Adrenal gland (tissue), 12 donors: ENCODE measurements around the gene C17orf67. TPM values are rescaled to one million over a fixed set of nuclear protein-coding genes. Genes with fewer than 3 reads are reported as not detected.

Experiments
- DNase-seq, 7 donors: peaks; one replicate each; pipeline ENCODE4 v3.0.0-alpha.2; 2019 to 2020
- H3K27ac ChIP-seq, 5 donors: fragments of 200-600 bp; sonication (generic) in 4 of 5; 1 replicate in 3 of 5; 2 replicates in 2 of 5; pipeline versions ENCODE4 v1.5.1 to v1.8.0; 2016 to 2020; ENCODE audit warnings: mild to moderate bottlenecking in 1 of 5
- H3K27me3 ChIP-seq: fragments of 200-600 bp; 2 replicates; pipeline ENCODE4 v1.8.0; 2021
- H3K36me3 ChIP-seq, 2 donors: fragments of 200-600 bp; replicated peaks in 1 of 2; 1 replicate in 1 of 2; 2 replicates in 1 of 2; pipeline versions ENCODE4 v1.5.1 to v1.8.0; 2018 to 2022
- H3K4me1 ChIP-seq, 2 donors: fragments of 200-600 bp; replicated peaks in 1 of 2; 1 replicate in 1 of 2; 2 replicates in 1 of 2; pipeline versions ENCODE4 v1.5.1 to v1.8.0; 2018 to 2021
- H3K4me3 ChIP-seq, 4 donors: fragments of 200-600 bp; sonication (generic) in 3 of 4; one replicate each; pipeline ENCODE4 v1.5.1; 2016 to 2018
- H3K9me3 ChIP-seq, 3 donors: fragments of 200-600 bp; sonication (generic) in 1 of 3; replicated peaks in 1 of 3; 1 replicate in 2 of 3; 2 replicates in 1 of 3; pipeline versions ENCODE4 v1.5.1 to v1.8.0; 2016 to 2021
- CTCF ChIP-seq, 6 experiments: fragments of 450-650 bp in 4 of 6; fragments of 200-600 bp in 2 of 6; sonication (generic) in 1 of 6; IDR thresholded peaks; 1 replicate in 5 of 6; 2 replicates in 1 of 6; pipeline versions ENCODE4 v1.5.1 to v1.8.0; 2016 to 2021; ENCODE audit warnings: antibody characterized with exemption in 6 of 6, mild to moderate bottlenecking in 2 of 6, moderate library complexity in 1 of 6
- POLR2A ChIP-seq, 2 donors: fragments of 450-650 bp; IDR thresholded peaks; one replicate each; pipeline ENCODE4 v1.6.1; 2017; ENCODE audit warnings: antibody characterized with exemption in 2 of 2, mild to moderate bottlenecking in 2 of 2, moderate library complexity in 1 of 2
- WGBS, 4 donors: extraction: QIAGEN DNeasy Blood & Tissue Kit in 2 of 4; methylation state at CpG; one replicate each; pipeline versions ENCODE4 v1.1.5 to v1.1.7; 2013 to 2017; 5-methylcytosine and 5-hydroxymethylcytosine counted together
- intact Hi-C, 2 donors: fragments of 100-400 bp; cut with DNase I; formaldehyde crosslinking; loops; one replicate each; pipeline versions ENCODE4 v1.14.1 to v1.15.0; 2022 to 2023
- polyA plus RNA-seq, 3 donors: library from polyadenylated mRNA; stranded (reverse); fragments of 200-250 nt in 2 of 3; fragments of 350-450 nt in 1 of 3; fragmentation: Illumina TruSeq in 1 of 3; extraction: RNeasy Lipid Tissue Mini Kit (QIAGEN cat#74804) in 1 of 3; gene quantifications; one replicate each; pipeline ENCODE4 v1.2.3, GENCODE V29; 2013 to 2014
- total RNA-seq, 9 donors: library from RNA; depleted of rRNA in 4 of 9; stranded (reverse); fragments of >200 nt in 4 of 9; fragments of 120-200 nt in 1 of 9; fragmentation: NEBNext Ultra II Directional in 1 of 9; extraction: Animal tissue kit (Norgen Biotek cat#: 25700) in 1 of 9; gene quantifications; one replicate each; pipeline versions ENCODE4 v1.1.0 to v1.2.4, GENCODE V29; 2013 to 2023
- donor health status: healthy with polysubstance abuse.
- donor health status: Bipolar disorder and iron deficiency.
- donor health status: DM: yes; HTN: yes; CAD: no.
- donor health status: DM: no; HTN: no; CAD: no.
- donor health status: DM: no; HTN: no; CAD: no.
- donor health status: DM: yes; HTN: yes; CAD: no.

The C17orf67 gene
- total and polyA plus RNA-seq, 12 donors: 0.29 to 3.3 (median 0.57) TPM; not detected in 2

GRCh38 chr17:56851008-56851407, 17.3 kb upstream of the C17orf67 start:
- TF ChIP-seq POLR2A (IDR thresholded peaks at IDR 0.05) (no peak), CTCF (IDR thresholded peaks at IDR 0.05) (no peak)
- H3K36me3 ChIP-seq: no peaks in the 10 kb centered on the region

DNA sequence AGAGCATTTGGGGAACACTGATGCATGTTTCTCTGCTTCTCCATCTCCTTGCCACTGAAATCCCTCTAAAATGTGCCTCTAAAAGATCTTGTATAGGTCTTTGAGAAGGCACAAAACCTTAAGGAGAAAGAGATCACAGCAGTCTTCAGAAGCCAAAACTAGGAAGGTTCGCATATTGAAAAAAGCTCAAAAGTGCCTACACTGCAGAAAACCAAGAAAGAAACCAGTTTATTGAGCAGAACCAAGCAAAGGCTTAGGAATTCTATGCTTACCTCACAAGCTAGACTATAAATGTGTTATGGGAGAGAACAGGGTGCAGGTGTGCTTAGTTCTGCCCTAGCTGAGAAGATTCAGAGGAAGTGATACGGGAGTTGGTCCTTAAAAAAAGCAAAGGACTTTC, 16.9 kb upstream of the C17orf67 start:
- TF ChIP-seq CTCF (IDR thresholded peaks at IDR 0.05): no peak
- TF ChIP-seq POLR2A (IDR thresholded peaks at IDR 0.05): no peak
- Histone ChIP-seq H3K4me3 (no peak overlapping the region), H3K27me3 (no peaks in the 10 kb centered on the region), H3K9me3 (no peaks in the 10 kb centered on the region), H3K4me1 (no peaks in the 10 kb centered on the region), H3K27ac (no peak overlapping the region), H3K36me3 (no peaks in the 10 kb centered on the region)
- 90 to 100% (median 95%) methylated on average over 2 of the region's 2 CpGs for WGBS, 4 donors
- no peak for DNase-seq
- intact Hi-C loops: no loop called here

More at GRCh38 chr17:56851008-56851407, 17.3 kb upstream of the C17orf67 start:
- H3K9me3 ChIP-seq: no peaks in the 10 kb centered on the region
- no peak overlapping the region for H3K27ac ChIP-seq
- H3K4me1 ChIP-seq: no peaks in the 10 kb centered on the region
- DNase-seq: no peak
- H3K27me3 ChIP-seq: no peaks in the 10 kb centered on the region
- H3K4me3 ChIP-seq: no peak overlapping the region
- intact Hi-C loops: no loop called here
- 76 to 92% (median 81%) methylated on average over 3 of the region's 3 CpGs for WGBS, 4 donors

GRCh38 chr17:56849131-56849530, 15.4 kb upstream of the C17orf67 start:
- DNase-seq: no peak
- no peak overlapping the region for H3K27ac ChIP-seq
- WGBS, 4 donors: 73 to 92% (median 77%) methylated on average over 3 of the region's 3 CpGs
- no peak overlapping the region for H3K4me3 ChIP-seq
- intact Hi-C loops: no loop called here
- no peaks in the 10 kb centered on the region for H3K27me3 ChIP-seq
- H3K4me1 ChIP-seq: no peaks in the 10 kb centered on the region
- TF ChIP-seq POLR2A (IDR thresholded peaks at IDR 0.05) (no peak), CTCF (IDR thresholded peaks at IDR 0.05) (no peak)
- H3K36me3 ChIP-seq: no peaks in the 10 kb centered on the region
- no peaks in the 10 kb centered on the region for H3K9me3 ChIP-seq

DNA sequence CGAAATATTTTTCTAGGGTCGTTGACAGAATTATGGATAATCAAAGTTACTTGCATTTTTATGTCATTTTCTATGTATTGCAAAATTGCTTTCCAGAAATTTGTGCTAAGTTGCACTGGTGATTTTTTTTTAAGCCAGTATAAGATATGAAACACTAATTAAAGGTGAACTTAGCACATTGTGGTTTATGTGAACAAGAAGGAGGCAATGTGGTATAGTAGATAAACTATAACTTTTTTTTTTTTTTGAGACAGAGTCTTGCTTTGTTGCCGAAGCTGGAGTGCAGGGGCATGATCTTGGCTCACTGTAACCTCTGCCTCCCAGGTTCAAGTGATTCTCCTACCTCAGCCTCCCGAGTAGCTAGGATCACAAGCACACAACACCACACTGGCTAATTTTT, 13.4 kb upstream of the C17orf67 start:
- Histone ChIP-seq H3K27me3 (no peaks in the 10 kb centered on the region), H3K9me3 (no peaks in the 10 kb centered on the region), H3K4me1 (no peaks in the 10 kb centered on the region), H3K36me3 (no peaks in the 10 kb centered on the region), H3K27ac (no peak overlapping the region), H3K4me3 (no peak overlapping the region)
- no peak for DNase-seq
- TF ChIP-seq CTCF (IDR thresholded peaks at IDR 0.05) (no peak), POLR2A (IDR thresholded peaks at IDR 0.05) (no peak)
- 94 to 96% (median 95%) methylated on average over 4 of the region's 4 CpGs for WGBS, 4 donors
- intact Hi-C loops: no loop called here
